Thymus (tissue), 11 donors: ENCODE results near the gene C2orf81. TPM values are rescaled to one million over a fixed set of nuclear protein-coding genes. Genes with fewer than 3 reads are reported as not detected.
A peak's percentile ranks its signal among the peaks of the same experiment; 100 is the strongest.

ENCODE experiments used
- DNase-seq, 9 donors: peaks; one replicate each; pipeline ENCODE4 v3.0.0-alpha.2; 2013; ENCODE audit warnings: low spot score in 9 of 9, low read depth in 6 of 9, missing footprints in 1 of 9
- H3K27ac ChIP-seq, 2 donors: one replicate each; pipeline ENCODE4 v1.5.1; 2013; ENCODE audit warnings: control low read depth in 1 of 2, low read depth in 1 of 2, low read length in 1 of 2, mild to moderate bottlenecking in 1 of 2, moderate library complexity in 1 of 2
- H3K27me3 ChIP-seq, 2 donors: one replicate each; pipeline ENCODE4 v1.5.1; 2013; ENCODE audit warnings: low read length in 1 of 2; ENCODE audit not compliant: control insufficient read depth in 2 of 2, insufficient read depth in 1 of 2
- H3K36me3 ChIP-seq, 2 donors: one replicate each; pipeline ENCODE4 v1.5.1; 2013; ENCODE audit warnings: low read length in 1 of 2, mild to moderate bottlenecking in 1 of 2, moderate library complexity in 1 of 2; ENCODE audit not compliant: control insufficient read depth in 2 of 2, insufficient read depth in 2 of 2
- H3K4me1 ChIP-seq, 2 donors: one replicate each; pipeline ENCODE4 v1.5.1; 2013; ENCODE audit warnings: low read length in 2 of 2; ENCODE audit not compliant: control insufficient read depth in 2 of 2, insufficient read depth in 2 of 2
- H3K4me3 ChIP-seq, 2 donors: one replicate each; pipeline ENCODE4 v1.5.1; 2013; ENCODE audit warnings: low read length in 2 of 2, control low read depth in 1 of 2, mild to moderate bottlenecking in 1 of 2
- H3K9me3 ChIP-seq, 2 donors: one replicate each; pipeline ENCODE4 v1.5.1; 2013; ENCODE audit warnings: low read length in 1 of 2, mild to moderate bottlenecking in 1 of 2; ENCODE audit not compliant: control insufficient read depth in 2 of 2, insufficient read depth in 1 of 2
- WGBS: extraction: QIAGEN DNeasy Blood & Tissue Kit; methylation state at CpG from one replicate; pipeline ENCODE4 v1.1.7; 2013; 5-methylcytosine and 5-hydroxymethylcytosine counted together
- polyA plus RNA-seq: library from polyadenylated mRNA; stranded (reverse); fragments of 200-250 nt; gene quantifications from one replicate; pipeline ENCODE4 v1.2.3, GENCODE V29; 2013
- total RNA-seq: library from RNA; stranded (reverse); fragments of 120-200 nt; gene quantifications from one replicate; pipeline ENCODE4 v1.2.4, GENCODE V29; 2013
- donor health status: healthy.

Gene C2orf81
- total and polyA plus RNA-seq, 2 donors: 0.66 to 5.3 TPM

- no peaks in the 10 kb centered on the region for H3K36me3 ChIP-seq
- no peak for DNase-seq
- H3K27me3 ChIP-seq: peaks cover 7 to 50% of the 10 kb centered on the region in 2 donors
- WGBS: 95% methylated on average over 27 of the region's 27 CpGs
- peaks cover 6 to 54% of the 10 kb centered on the region in 2 donors for H3K4me1 ChIP-seq
- H3K9me3 ChIP-seq: peaks cover 0 to 7% of the 10 kb centered on the region in 2 donors
- no peak overlapping the region for H3K27ac ChIP-seq
- H3K4me3 ChIP-seq: no peak overlapping the region
These were observed 3.1 kb downstream of the C2orf81 start for GRCh38 chr2:74418312-74418711.

GRCh38 chr2:74417763-74418162 lies 3.7 kb downstream of the C2orf81 start:
- Histone ChIP-seq H3K36me3 (no peaks in the 10 kb centered on the region), H3K4me1 (peaks cover 6 to 58% of the 10 kb centered on the region in 2 donors), H3K4me3 (no peak overlapping the region), H3K9me3 (peaks cover 0 to 7% of the 10 kb centered on the region in 2 donors), H3K27me3 (peaks cover 7 to 54% of the 10 kb centered on the region in 2 donors), H3K27ac (no peak overlapping the region)
- 94% methylated on average over 6 of the region's 6 CpGs for WGBS
- DNase-seq: no peak

DNA sequence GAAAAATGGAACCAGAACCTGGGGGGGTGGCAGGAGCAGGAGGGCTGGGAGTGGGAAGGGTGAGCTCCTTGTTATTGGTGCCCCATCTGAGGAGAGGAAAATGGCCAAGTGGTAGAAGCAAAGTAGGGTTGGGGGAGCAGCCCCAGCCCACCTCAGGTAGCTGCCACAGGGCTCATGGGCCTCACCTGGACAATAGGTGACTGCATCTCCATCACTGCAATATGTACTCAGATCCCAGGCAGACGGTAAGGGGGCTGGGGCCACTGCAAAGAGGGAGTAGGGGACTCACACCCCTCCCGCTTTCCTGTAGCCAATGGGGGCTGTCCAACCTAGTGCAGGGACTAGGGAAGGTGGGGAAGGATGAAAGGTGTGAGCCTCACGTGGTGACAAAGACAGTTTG lies 4.2 kb downstream of the C2orf81 start:
- peaks cover 5 to 56% of the 10 kb centered on the region in 2 donors for H3K4me1 ChIP-seq
- DNase-seq: no peak
- H3K4me3 ChIP-seq: no peak overlapping the region
- 93% methylated on average over 3 of the region's 3 CpGs for WGBS
- no peaks in the 10 kb centered on the region for H3K36me3 ChIP-seq
- H3K27me3 ChIP-seq: peaks cover 7 to 58% of the 10 kb centered on the region in 2 donors
- H3K27ac ChIP-seq: no peak overlapping the region
- peaks cover 0 to 7% of the 10 kb centered on the region in 2 donors for H3K9me3 ChIP-seq

DNA sequence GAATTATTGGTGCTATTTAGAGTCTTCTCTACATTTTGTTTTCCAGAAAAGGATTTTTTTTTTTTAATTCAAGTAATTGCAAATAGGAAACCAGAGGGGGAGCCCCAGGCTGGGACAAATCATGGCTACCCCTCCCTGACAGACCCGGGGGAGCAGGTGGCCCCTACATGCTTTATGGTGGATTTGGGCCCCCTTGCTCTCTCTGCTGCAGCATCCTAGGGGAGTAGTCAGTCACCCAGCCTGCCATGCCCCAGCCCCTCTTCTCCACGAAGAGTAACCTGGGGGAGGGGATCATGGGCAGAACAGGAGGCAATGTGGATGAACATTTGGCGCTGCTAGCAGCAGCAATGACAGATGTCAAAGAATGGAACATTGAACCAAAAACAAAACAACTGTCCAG lies 4.6 kb downstream of the C2orf81 start:
- Histone ChIP-seq H3K4me3 (no peak overlapping the region), H3K9me3 (peaks cover 0 to 7% of the 10 kb centered on the region in 2 donors), H3K27ac (no peak overlapping the region), H3K36me3 (no peaks in the 10 kb centered on the region), H3K4me1 (peaks cover 3 to 52% of the 10 kb centered on the region in 2 donors), H3K27me3 (peaks cover 7 to 60% of the 10 kb centered on the region in 2 donors)
- DNase-seq: no peak
- WGBS: 61% methylated on average over 3 of the region's 3 CpGs

GRCh38 chr2:74415762-74416395 lies 5.5 kb downstream of the C2orf81 start:
- peaks cover 0 to 7% of the 10 kb centered on the region in 2 donors for H3K9me3 ChIP-seq
- no peak overlapping the region for H3K27ac ChIP-seq
- H3K27me3 ChIP-seq: peaks cover 7 to 60% of the 10 kb centered on the region in 2 donors
- 65% methylated on average over 35 of the region's 35 CpGs for WGBS
- no peak for DNase-seq
- H3K36me3 ChIP-seq: no peaks in the 10 kb centered on the region
- peak overlapping the region in 1 of 2 donors; percentile 24 for H3K4me3 ChIP-seq
- peaks cover 0 to 47% of the 10 kb centered on the region in 2 donors for H3K4me1 ChIP-seq

GRCh38 chr2:74414881-74415761 lies 6.3 kb downstream of the C2orf81 start:
- peaks cover 0 to 7% of the 10 kb centered on the region in 2 donors for H3K9me3 ChIP-seq
- H3K4me3 ChIP-seq: peak overlapping the region; percentile 24 to 25
- no peaks in the 10 kb centered on the region for H3K36me3 ChIP-seq
- no peak overlapping the region for H3K27ac ChIP-seq
- 11% methylated on average over 66 of the region's 66 CpGs for WGBS
- peaks cover 7 to 54% of the 10 kb centered on the region in 2 donors for H3K27me3 ChIP-seq
- H3K4me1 ChIP-seq: peaks cover 0 to 39% of the 10 kb centered on the region in 2 donors
- peak in 1 of 9 donors; percentile 28 for DNase-seq

GRCh38 chr2:74414441-74414840 lies 7.0 kb downstream of the C2orf81 start:
- H3K9me3 ChIP-seq: peaks cover 0 to 7% of the 10 kb centered on the region in 2 donors
- H3K4me3 ChIP-seq: peak overlapping the region in 1 of 2 donors; percentile 24
- 81% methylated on average over 19 of the region's 19 CpGs for WGBS
- no peaks in the 10 kb centered on the region for H3K36me3 ChIP-seq
- H3K27me3 ChIP-seq: peaks cover 7 to 54% of the 10 kb centered on the region in 2 donors
- DNase-seq: no peak
- H3K27ac ChIP-seq: no peak overlapping the region
- peaks cover 0 to 39% of the 10 kb centered on the region in 2 donors for H3K4me1 ChIP-seq

- peaks cover 7 to 55% of the 10 kb centered on the region in 2 donors for H3K27me3 ChIP-seq
- no peak for DNase-seq
- H3K27ac ChIP-seq: no peak overlapping the region
- no peak overlapping the region for H3K4me3 ChIP-seq
- H3K36me3 ChIP-seq: no peaks in the 10 kb centered on the region
- H3K9me3 ChIP-seq: peaks cover 0 to 7% of the 10 kb centered on the region in 2 donors
- 86% methylated on average over 8 of the region's 8 CpGs for WGBS
- H3K4me1 ChIP-seq: peaks cover 0 to 39% of the 10 kb centered on the region in 2 donors
These were observed 8.3 kb downstream of the C2orf81 start for GRCh38 chr2:74413001-74413698.
